ENCODE data around the gene TMEM225B.
"Not testable (repeated sequence)": the region's sequence is repeated elsewhere in the genome, so short reads cannot be mapped to it uniquely, and the experiment has no call there.

TMEM225B gene

DNA sequence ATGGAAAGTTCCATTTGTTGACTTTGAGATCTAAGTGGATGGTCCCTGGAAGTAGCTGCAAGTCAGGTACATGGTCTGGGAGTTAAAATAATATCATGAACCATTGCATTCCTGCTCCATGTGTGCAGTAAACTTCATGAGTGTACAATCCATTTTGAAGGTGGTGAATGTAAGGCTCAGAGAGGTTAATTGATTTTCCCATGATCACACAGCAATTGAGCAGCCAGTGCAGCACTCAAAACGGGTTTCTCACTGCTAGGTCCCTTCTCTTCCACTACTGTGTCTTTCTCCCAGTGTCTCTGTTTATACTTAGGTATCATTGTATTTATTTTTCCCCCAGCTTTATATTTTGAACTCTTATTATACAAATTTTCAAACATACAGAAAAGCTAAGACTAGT, 28.6 kb downstream of the TMEM225B start:
- TF ChIP-seq, protein P1, sequence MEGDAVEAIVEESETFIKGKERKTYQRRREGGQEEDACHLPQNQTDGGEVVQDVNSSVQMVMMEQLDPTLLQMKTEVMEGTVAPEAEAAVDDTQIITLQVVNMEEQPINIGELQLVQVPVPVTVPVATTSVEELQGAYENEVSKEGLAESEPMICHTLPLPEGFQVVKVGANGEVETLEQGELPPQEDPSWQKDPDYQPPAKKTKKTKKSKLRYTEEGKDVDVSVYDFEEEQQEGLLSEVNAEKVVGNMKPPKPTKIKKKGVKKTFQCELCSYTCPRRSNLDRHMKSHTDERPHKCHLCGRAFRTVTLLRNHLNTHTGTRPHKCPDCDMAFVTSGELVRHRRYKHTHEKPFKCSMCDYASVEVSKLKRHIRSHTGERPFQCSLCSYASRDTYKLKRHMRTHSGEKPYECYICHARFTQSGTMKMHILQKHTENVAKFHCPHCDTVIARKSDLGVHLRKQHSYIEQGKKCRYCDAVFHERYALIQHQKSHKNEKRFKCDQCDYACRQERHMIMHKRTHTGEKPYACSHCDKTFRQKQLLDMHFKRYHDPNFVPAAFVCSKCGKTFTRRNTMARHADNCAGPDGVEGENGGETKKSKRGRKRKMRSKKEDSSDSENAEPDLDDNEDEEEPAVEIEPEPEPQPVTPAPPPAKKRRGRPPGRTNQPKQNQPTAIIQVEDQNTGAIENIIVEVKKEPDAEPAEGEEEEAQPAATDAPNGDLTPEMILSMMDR (IDR thresholded peaks at IDR 0.05; ENCODE audit: borderline replicate concordance, control extremely low read depth, extremely low read depth, insufficient read depth, missing control alignments) = no peak
- in situ Hi-C loops (cut with MboI; ENCODE audit: low sequenced_read_pairs, unreplicated experiment) = no loop called here
- no peak for DNase-seq (ENCODE audit: low spot score)

DNA sequence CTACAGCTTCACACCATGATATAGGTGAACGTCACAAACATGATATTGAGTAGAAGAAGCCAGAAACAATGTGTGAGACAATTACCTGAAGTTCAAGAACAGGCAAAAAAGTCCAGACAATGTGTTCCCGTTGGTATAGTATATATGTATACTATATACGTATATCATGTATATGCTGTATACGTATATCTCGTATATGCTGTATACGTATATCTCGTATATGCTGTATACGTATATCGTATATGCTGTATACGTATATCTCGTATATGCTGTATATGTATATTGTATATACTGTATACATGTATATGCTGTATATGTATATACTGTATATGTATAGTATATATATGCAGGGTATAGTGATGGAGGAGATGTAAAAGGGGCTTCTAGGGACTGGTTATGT, 29.4 kb downstream of the TMEM225B start:
- TF ChIP-seq, protein P1 (IDR thresholded peaks at IDR 0.05; ENCODE audit: borderline replicate concordance, control extremely low read depth, extremely low read depth, insufficient read depth, missing control alignments) = no peak
- in situ Hi-C loops (cut with MboI; ENCODE audit: low sequenced_read_pairs, unreplicated experiment) = no loop called here

DNA sequence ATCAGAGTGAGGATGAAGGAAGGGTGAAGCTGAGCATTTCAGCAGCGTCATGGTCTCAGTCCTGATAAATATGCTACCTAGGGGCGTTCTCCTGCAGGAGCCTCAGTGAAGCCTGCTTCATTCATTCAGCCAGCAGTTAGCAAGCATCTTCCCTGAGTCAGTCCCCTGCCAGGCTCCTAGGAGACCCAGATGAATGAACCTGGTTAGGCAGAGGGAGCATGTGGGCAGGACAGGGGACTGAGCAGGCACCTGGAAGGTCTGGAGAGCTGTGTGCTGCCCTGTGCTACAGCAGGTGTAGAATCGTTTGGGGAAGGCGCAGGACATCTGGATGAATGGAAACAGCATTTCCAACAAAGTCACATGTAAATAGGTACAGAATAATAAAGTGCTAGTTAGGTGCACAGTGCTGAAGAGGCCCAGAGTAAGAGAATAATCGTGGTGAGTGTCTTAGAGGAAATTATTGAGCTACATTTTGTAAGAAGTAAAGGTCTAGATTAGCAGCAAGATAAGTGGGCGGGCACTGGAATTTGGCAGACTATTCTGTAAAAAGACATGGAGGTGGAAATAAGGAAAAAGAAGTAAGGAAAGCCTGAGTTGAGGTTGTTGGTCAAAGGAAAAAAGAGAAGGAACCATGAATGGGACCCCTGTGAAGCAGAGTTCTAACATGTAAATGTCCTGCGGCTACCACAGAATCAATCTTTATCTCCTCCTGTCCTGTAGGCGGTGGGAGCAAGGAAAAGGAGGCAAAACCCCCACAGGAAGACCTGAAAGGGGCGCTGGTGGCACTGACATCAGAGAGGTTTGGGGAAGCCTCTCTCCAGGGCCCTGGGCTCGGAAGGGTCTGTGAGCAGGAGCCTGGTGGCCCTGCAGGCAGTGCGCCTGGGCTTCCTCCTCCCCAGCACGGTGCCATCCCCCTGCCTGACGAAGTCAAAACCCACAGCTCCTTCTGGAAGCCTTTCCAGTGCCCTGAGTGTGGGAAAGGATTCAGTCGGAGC, 30.7 kb downstream of the TMEM225B start:
- in situ Hi-C loops (cut with MboI; ENCODE audit: low sequenced_read_pairs, unreplicated experiment) = no loop called here
- TF ChIP-seq, protein P1 (IDR thresholded peaks at IDR 0.05; ENCODE audit: borderline replicate concordance, control extremely low read depth, extremely low read depth, insufficient read depth, missing control alignments) = no peak
- DNase-seq (ENCODE audit: low spot score) = no peak

More for the DNA sequence above, 29.4 kb downstream of the TMEM225B start:
- DNase-seq (ENCODE audit: low spot score) = no peak

DNA sequence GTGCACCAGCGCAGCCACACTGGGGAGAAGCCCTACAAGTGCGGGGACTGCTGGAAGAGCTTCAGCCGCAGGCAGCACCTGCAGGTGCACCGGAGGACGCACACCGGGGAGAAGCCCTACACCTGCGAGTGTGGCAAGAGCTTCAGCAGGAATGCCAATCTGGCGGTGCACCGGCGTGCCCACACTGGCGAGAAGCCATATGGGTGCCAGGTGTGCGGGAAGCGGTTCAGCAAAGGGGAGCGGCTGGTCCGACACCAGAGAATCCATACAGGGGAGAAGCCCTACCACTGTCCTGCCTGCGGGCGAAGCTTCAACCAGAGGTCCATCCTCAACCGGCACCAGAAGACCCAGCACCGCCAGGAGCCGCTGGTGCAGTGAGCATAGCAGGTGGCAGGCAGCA, 31.6 kb downstream of the TMEM225B start:
- in situ Hi-C loops (cut with MboI; ENCODE audit: low sequenced_read_pairs, unreplicated experiment) = no loop called here
- DNase-seq (ENCODE audit: low spot score) = no peak
- TF ChIP-seq, protein P1 (IDR thresholded peaks at IDR 0.05; ENCODE audit: borderline replicate concordance, control extremely low read depth, extremely low read depth, insufficient read depth, missing control alignments) = no peak

DNA sequence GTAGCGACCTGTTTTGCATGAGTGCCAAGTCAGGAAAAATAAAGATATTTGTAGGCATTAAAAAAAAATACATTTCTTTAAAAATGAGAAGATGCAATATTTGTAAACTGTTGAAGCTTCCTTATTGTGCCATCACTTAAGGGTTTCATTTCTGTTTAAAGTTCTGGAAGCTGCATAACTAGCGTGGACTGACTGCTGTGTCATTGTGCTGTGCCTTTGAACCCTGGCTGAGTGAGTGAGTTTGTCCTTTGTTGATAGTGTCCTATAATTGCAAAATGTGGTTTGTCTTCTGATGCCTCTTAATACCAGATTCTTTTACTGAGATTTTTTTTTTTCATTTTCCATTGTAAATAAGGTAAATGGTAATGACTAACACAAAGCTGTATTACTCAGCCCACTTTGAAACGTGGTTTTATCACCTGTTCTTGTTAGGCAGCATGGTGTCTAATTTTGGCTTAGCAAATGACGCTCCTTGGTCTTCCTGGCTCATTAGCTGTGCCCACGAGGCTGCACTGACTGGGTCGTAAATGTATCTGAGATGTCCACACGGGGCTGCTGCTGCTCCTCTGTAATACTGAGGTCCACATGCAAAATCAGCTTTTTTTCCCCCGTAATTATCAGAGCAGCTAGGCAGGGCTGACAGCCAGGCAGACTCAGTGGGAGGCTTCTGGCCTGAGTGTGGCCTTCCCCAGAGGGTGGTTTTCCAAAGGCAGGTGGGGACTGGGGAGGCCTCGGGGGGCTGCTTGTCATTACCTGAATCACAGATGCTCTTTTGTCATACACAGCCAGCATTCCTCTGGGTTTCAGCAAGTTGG, 33.4 kb downstream of the TMEM225B start:
- no peak for DNase-seq (ENCODE audit: low spot score)
- in situ Hi-C loops (cut with MboI; ENCODE audit: low sequenced_read_pairs, unreplicated experiment) = no loop called here
- TF ChIP-seq, protein P1 (IDR thresholded peaks at IDR 0.05; ENCODE audit: borderline replicate concordance, control extremely low read depth, extremely low read depth, insufficient read depth, missing control alignments) = no peak

DNA sequence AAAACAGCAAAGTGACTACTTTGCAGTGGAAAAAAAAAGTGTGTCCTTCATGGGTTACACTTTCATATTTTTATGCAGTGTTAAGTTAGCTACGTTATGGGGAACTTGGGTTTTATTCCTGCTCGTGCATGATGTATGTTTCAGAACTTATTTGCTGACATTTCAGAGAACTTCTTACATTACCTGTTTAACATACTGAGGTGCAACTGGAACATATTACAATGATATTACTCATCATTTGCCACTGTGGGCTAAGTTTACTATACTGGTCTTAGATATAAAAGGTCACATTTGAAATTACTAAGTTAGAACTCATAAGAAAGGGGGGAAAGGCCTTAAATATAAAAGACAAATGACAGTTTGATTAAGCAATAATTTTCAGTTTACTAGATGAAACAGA, 39.3 kb downstream of the TMEM225B start:
- DNase-seq (ENCODE audit: low spot score); in situ Hi-C loops (cut with MboI; ENCODE audit: low sequenced_read_pairs, unreplicated experiment): not testable (repeated sequence)
